Measurements from ENCODE around the gene GPR107. TPM values are rescaled to one million over a fixed set of nuclear protein-coding genes. Genes with fewer than 3 reads are reported as not detected.

GPR107 gene
- total RNA-seq, 1 donor from 2014 or later, result 43.8 TPM

GRCh38 chr9:130176760-130177159, 123.1 kb downstream of the GPR107 start:
- Mint-ChIP-seq H3K27me3 (ENCODE audit: low read depth) (no peaks in the 10 kb centered on the region), H3K4me1 (peaks cover 17% of the 10 kb centered on the region), H3K4me3 (peak overlapping the region; percentile 70), H3K36me3 (ENCODE audit: low read depth) (peaks cover 2% of the 10 kb centered on the region), H3K9me3 (no peaks in the 10 kb centered on the region), H3K27ac (ENCODE audit: unreplicated experiment) (no peak overlapping the region)
- no peak for DNase-seq (ENCODE audit: low read depth, low spot score)
- TF ChIP-seq CTCF (conservative IDR thresholded peaks at IDR 0.05), result no peak

- no peaks in the 10 kb centered on the region for H3K27me3 Mint-ChIP-seq (ENCODE audit: low read depth)
- no peak for TF ChIP-seq CTCF (conservative IDR thresholded peaks at IDR 0.05)
- H3K9me3 Mint-ChIP-seq, result no peaks in the 10 kb centered on the region
- H3K36me3 Mint-ChIP-seq (ENCODE audit: low read depth), result peaks cover 2% of the 10 kb centered on the region
- H3K27ac Mint-ChIP-seq (ENCODE audit: unreplicated experiment), result no peak overlapping the region
- DNase-seq (ENCODE audit: low read depth, low spot score), result no peak
- H3K4me3 Mint-ChIP-seq, result peak overlapping the region; percentile 44
- peaks cover 21% of the 10 kb centered on the region for H3K4me1 Mint-ChIP-seq
Measured at GRCh38 chr9:130177898-130178805, 124.4 kb downstream of the GPR107 start.

GRCh38 chr9:130179331-130179907, 125.7 kb downstream of the GPR107 start:
- Mint-ChIP-seq H3K4me1 (peaks cover 21% of the 10 kb centered on the region), H3K9me3 (no peaks in the 10 kb centered on the region), H3K27ac (ENCODE audit: unreplicated experiment) (no peak overlapping the region), H3K4me3 (peak overlapping the region; percentile 6), H3K27me3 (ENCODE audit: low read depth) (no peaks in the 10 kb centered on the region), H3K36me3 (ENCODE audit: low read depth) (peaks cover 2% of the 10 kb centered on the region)
- DNase-seq (ENCODE audit: low read depth, low spot score), result no peak
- no peak for TF ChIP-seq CTCF (conservative IDR thresholded peaks at IDR 0.05)

GRCh38 chr9:130180516-130180915, 126.8 kb downstream of the GPR107 start:
- Mint-ChIP-seq H3K9me3 (no peaks in the 10 kb centered on the region), H3K27me3 (ENCODE audit: low read depth) (no peaks in the 10 kb centered on the region), H3K4me1 (peaks cover 17% of the 10 kb centered on the region), H3K4me3 (no peak overlapping the region), H3K36me3 (ENCODE audit: low read depth) (no peaks in the 10 kb centered on the region), H3K27ac (ENCODE audit: unreplicated experiment) (no peak overlapping the region)
- no peak for DNase-seq (ENCODE audit: low read depth, low spot score)
- TF ChIP-seq CTCF (conservative IDR thresholded peaks at IDR 0.05), result no peak

GRCh38 chr9:130181678-130182380, 128.1 kb downstream of the GPR107 start:
- Mint-ChIP-seq H3K27me3 (ENCODE audit: low read depth) (no peaks in the 10 kb centered on the region), H3K9me3 (no peaks in the 10 kb centered on the region), H3K36me3 (ENCODE audit: low read depth) (no peaks in the 10 kb centered on the region), H3K4me3 (no peak overlapping the region), H3K4me1 (peaks cover 30% of the 10 kb centered on the region), H3K27ac (ENCODE audit: unreplicated experiment) (no peak overlapping the region)
- DNase-seq (ENCODE audit: low read depth, low spot score), result no peak
- TF ChIP-seq CTCF (conservative IDR thresholded peaks at IDR 0.05), result no peak
